Measurements from ENCODE around the gene RNFT2.
"Not testable (repeated sequence)": the region's sequence is repeated elsewhere in the genome, so short reads cannot be mapped to it uniquely, and the experiment has no call there.

The RNFT2 gene

GRCh38 chr12:116710370-116711150 is 27.6 kb upstream of the RNFT2 start:
- no peak for DNase-seq (ENCODE audit: low spot score)

- no peak for DNase-seq (ENCODE audit: low spot score)
These were observed 25.4 kb upstream of the RNFT2 start for GRCh38 chr12:116712458-116713303.

- DNase-seq (ENCODE audit: low spot score) = no peak
These were observed 24.6 kb upstream of the RNFT2 start for GRCh38 chr12:116713527-116713926.

GRCh38 chr12:116714175-116714574 is 23.9 kb upstream of the RNFT2 start:
- no peak for DNase-seq (ENCODE audit: low spot score)

GRCh38 chr12:116717466-116718437 is 20.4 kb upstream of the RNFT2 start:
- DNase-seq (ENCODE audit: low spot score) = no peak

- no peak for DNase-seq (ENCODE audit: low spot score)
These were observed 19.3 kb upstream of the RNFT2 start for GRCh38 chr12:116718655-116719454.

GRCh38 chr12:116719731-116720528 is 18.2 kb upstream of the RNFT2 start:
- no peak for DNase-seq (ENCODE audit: low spot score)

- DNase-seq (ENCODE audit: low spot score) = no peak
These were observed 15.9 kb upstream of the RNFT2 start for GRCh38 chr12:116722245-116722644.

- DNase-seq (ENCODE audit: low spot score) = no peak
These were observed 11.4 kb upstream of the RNFT2 start for GRCh38 chr12:116726694-116727093.

- DNase-seq (ENCODE audit: low spot score) = no peak
These were observed 10.9 kb upstream of the RNFT2 start for GRCh38 chr12:116727261-116727660.

- DNase-seq (ENCODE audit: low spot score) = no peak
These were observed 10.2 kb upstream of the RNFT2 start for GRCh38 chr12:116727891-116728290.

- no peak for DNase-seq (ENCODE audit: low spot score)
These were observed 6.3 kb upstream of the RNFT2 start for GRCh38 chr12:116731801-116732200.

GRCh38 chr12:116734156-116734768 is 3.9 kb upstream of the RNFT2 start:
- no peak for DNase-seq (ENCODE audit: low spot score)

- no peak for DNase-seq (ENCODE audit: low spot score)
These were observed 3.0 kb upstream of the RNFT2 start for GRCh38 chr12:116735084-116735483.

- no peak for DNase-seq (ENCODE audit: low spot score)
These were observed 2.0 kb upstream of the RNFT2 start for GRCh38 chr12:116735951-116736599.

GRCh38 chr12:116736962-116737773 is 947 bp upstream of the RNFT2 start:
- DNase-seq (ENCODE audit: low spot score) = no peak

- DNase-seq (ENCODE audit: low spot score) = no peak
These were observed 1.3 kb downstream of the RNFT2 start for GRCh38 chr12:116739381-116739887.

- not testable (repeated sequence) for DNase-seq (ENCODE audit: low spot score)
These were observed 4.7 kb downstream of the RNFT2 start for GRCh38 chr12:116742787-116743186.

Data from hematopoietic multipotent progenitor cell treated with erythropoietin and hydrocortisone succinate and interleukin-3 and kit ligand, for 15 days (in vitro differentiated cells).